TTC549 (cell line): Measurements from ENCODE around the gene AGRN.
"Not testable (repeated sequence)": the region's sequence is repeated elsewhere in the genome, so short reads cannot be mapped to it uniquely, and the experiment has no call there.

Source experiments
- FAIRE-seq: peaks from 2 replicates; lab custom pipeline; 2012; peaks lifted over from hg19 to GRCh38; lab: Jason Lieb, UNC

The AGRN gene

GRCh38 chr1:981955-982558 lies 37.9 kb upstream of the AGRN start, which contains the start of gene PERM1:
PERM1 (minus strand) TSS chr1:982093; CDS start chr1:981029, 1,064 bp downstream.
- FAIRE-seq: no peak

GRCh38 chr1:982765-983436 lies 37.0 kb upstream of the AGRN start:
- FAIRE-seq: no peak

DNA sequence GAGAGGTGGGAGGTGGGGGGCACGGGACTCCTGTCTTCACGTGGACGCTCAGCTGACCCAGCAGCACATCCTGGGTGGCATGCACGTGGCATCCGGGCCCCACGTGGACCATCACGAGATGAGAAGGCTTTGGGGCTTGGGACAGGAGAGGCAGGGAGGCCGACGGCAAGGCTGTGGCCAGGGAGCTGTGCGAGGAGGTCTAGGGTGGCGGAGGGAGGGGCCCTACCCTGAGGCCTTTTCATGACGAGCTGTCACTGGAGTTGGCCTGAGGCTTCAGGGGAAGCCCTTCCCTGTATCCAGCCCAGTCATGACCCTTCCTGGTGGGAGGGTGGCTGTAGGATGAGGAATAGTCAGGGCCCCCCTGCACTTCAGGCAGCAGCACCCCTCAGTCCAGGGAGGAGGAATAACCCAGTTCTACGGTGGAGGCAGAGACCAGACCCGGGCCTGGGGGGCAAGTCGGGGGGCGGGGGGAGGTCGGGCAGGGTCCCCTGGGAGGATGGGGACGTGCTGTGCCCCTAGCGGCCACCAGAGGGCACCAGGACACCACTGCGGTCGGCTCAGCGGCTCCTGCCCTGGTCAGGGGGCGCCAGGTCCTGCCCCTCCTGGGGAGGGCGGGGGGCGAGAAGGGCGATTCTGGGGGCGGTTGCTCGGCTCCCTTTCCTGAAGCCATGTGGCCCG lies 36.0 kb upstream of the AGRN start:
- FAIRE-seq: no peak

GRCh38 chr1:984476-984814 lies 35.5 kb upstream of the AGRN start:
- FAIRE-seq: no peak

GRCh38 chr1:985126-985525 lies 34.8 kb upstream of the AGRN start:
- FAIRE-seq: no peak

GRCh38 chr1:988061-988460 lies 31.9 kb upstream of the AGRN start:
- FAIRE-seq: not testable (repeated sequence)

DNA sequence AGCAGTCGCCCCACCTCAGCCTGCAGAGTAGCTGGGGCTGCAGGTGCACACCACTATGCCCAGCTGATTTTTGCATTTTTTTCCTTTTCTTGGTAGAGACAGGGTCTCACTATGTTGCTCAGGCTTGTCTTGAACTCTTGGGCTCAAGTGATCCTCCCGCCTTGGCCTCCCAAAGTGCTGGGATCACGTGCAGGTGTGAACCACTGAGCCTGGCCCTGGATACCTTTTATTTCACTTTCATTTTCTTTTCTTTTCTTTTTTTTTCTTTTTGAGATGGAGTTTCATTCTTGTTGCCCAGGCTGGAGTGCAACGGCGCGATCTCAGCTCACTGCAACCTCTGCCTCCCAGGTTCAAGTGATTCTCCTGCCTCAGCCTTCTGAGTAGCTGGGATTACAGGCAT lies 28.6 kb upstream of the AGRN start:
- FAIRE-seq: not testable (repeated sequence)

DNA sequence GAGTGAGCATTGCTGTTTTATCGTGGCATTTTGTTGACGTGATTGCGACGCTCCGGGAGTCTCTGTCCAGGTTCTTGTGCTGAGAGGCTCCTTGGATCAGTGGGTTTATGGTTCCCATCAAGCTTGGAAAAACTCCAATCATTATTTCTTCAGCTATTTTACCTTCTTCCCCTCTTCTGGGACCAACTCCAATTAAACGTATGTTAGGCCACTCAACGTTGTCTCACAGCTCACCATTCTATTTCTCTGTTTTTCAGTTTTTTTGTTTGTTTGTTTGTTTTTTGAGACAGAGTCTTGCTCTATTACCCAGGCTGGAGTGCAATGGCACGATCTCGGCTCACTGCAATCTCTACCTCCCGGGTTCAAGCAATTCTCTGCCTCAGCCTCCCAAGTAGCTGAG lies 28.0 kb upstream of the AGRN start:
- FAIRE-seq: no peak

DNA sequence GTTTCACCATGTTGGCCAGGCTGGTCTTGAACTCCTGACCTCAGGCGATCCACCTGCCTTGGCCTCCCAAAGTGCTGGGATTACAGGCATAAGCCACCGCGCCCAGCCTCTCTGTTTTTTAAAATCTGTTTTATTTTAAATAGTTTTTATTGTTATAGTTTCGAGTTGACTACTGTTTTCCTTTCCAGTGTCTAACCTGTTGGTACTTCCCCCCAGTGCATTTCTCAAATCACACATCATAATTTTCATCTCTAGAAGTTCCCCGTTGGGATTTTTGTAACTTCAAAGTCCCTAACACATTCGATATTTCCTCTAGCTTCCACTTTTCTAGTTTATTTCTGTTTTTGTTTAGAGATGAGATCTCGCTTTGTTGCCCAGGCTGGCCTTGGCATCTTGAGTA lies 27.6 kb upstream of the AGRN start:
- FAIRE-seq: no peak

DNA sequence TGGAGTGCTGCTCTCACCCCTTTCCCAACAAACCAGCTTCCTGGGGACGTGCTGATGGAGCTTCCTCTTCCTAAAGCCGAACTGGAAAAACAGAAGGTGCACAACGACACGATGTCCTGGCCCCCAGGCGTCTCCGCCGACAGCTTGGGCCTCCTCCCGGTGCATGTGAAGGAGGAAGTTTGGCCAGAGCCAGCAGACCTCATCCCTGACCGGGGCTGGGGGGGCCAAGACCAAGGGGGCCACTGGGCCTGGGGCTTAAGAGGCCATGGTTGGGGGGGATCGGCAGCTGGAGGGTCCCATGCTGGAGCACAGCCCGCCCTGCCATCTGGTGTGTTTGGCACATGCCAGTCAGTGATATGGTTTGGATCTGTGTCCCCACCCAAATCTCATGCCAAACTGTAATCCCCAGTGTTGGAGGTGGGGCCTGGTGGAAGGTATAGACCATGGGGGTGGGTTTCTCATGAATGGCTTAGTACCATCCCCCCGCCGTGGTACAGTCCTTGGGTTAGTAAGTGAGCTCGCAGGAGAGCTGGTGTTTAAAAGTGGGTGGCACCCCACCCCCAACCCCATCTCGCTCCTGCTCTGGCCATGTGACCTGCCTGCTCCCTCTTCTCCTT lies 26.4 kb upstream of the AGRN start:
- FAIRE-seq: no peak

GRCh38 chr1:994546-994945 lies 25.4 kb upstream of the AGRN start:
- FAIRE-seq: not testable (repeated sequence)

GRCh38 chr1:995665-996633 lies 24.0 kb upstream of the AGRN start:
- no peak for FAIRE-seq

GRCh38 chr1:996851-997712 lies 22.8 kb upstream of the AGRN start:
- FAIRE-seq: no peak

DNA sequence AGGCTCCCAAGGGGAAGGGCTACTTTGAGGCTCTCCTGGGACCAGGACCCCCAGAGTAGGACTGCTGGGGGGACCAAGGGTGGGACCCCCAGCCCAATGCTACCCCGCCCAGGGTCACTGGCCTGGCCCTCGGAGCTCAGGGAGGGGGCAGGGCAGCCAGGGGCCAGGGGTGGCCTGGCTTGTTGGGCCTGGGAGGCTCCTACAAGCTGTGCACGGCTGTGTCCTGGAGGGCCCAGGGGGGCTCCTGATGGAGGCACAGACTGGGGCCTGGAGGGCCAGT lies 22.3 kb upstream of the AGRN start:
- FAIRE-seq: no peak

- FAIRE-seq: no peak
Observed at GRCh38 chr1:997993-998744, 21.8 kb upstream of the AGRN start.

- FAIRE-seq: no peak
Observed at GRCh38 chr1:998745-998994, 21.2 kb upstream of the AGRN start.

DNA sequence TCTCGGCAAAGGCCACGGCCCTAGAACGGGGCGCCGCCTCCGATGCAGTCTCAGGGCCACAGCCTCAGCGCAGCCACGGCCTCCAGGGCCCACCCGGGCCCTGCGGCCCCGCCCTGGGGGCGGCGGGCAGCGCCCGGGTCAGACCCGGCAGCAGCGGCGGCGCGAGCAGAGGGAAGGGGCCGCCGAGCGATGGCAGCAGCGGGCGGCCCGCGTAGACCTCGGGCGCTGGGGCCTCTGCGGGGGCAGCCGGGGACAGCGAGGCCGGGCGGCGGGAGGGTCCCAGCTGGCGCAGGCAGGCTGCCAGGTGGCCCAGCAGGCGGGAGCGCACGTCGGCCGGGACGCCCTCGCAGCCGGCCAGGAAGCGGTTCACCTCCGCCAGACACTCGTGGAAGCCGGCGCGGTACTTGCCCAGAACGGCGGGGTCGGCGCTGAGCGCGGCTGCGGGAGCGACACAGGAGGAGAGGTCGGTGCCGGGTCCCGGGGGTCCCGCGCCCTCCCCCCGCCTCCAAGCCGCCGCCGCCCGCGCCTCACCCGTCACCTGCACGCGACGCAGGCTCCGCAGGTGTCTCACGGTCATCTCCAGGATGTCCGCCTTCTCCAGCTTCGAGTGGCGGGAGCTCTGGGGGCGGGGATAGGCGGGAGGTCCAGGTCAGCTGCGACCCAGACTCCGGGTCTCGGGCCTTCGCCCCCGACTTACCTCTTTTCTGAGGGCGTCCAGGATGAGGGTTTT lies 20.8 kb upstream of the AGRN start:
- no peak for FAIRE-seq

- no peak for FAIRE-seq
Observed at GRCh38 chr1:999725-1000356, 20.1 kb upstream of the AGRN start, which contains the start of gene HES4. HES4 (minus strand) TSS chr1:1000097; CDS start chr1:999973, 124 bp downstream.

GRCh38 chr1:1000357-1001056 lies 19.4 kb upstream of the AGRN start:
- FAIRE-seq: no peak
